HEK293 (cell line): ENCODE data around the gene PSME4.
"Not testable (repeated sequence)": the region's sequence is repeated elsewhere in the genome, so short reads cannot be mapped to it uniquely, and the experiment has no call there.

ENCODE experiments used
- BCL11A ChIP-seq: fragments of 450-650 bp; formaldehyde crosslinking; IDR thresholded peaks from 2 replicates; pipeline ENCODE4 v1.5.1; 2016; ENCODE audit warnings: low read depth, missing biosample characterization, missing genetic modification characterization
- CTCF ChIP-seq: fragments of 450-650 bp; formaldehyde crosslinking; IDR thresholded peaks from 2 replicates; pipeline ENCODE4 v1.5.1; 2016; ENCODE audit warnings: missing biosample characterization, missing genetic modification characterization
- MEIS1 ChIP-seq: sonication (generic); formaldehyde crosslinking; IDR thresholded peaks from 2 replicates; pipeline ENCODE4 v1.8.1; 2022; ENCODE audit warnings: missing genetic modification reagents, mild to moderate bottlenecking, borderline replicate concordance
- REST ChIP-seq: fragments of 450-650 bp; formaldehyde crosslinking; IDR thresholded peaks from 2 replicates; pipeline ENCODE4 v1.5.1; 2016; ENCODE audit warnings: missing biosample characterization, missing genetic modification characterization
- TSHZ1 ChIP-seq: fragments of 450-650 bp; formaldehyde crosslinking; IDR thresholded peaks from 2 replicates; pipeline ENCODE4 v1.5.1; 2016; ENCODE audit warnings: missing biosample characterization, missing genetic modification characterization, borderline replicate concordance
- YY1 ChIP-seq: fragments of 450-650 bp; formaldehyde crosslinking; IDR thresholded peaks from 2 replicates; pipeline ENCODE4 v1.5.1; 2018; ENCODE audit warnings: missing biosample characterization, missing genetic modification characterization
- ZFHX2 ChIP-seq: fragments of 450-650 bp; formaldehyde crosslinking; conservative IDR thresholded peaks from 2 replicates; pipeline ENCODE4 v1.5.1; 2016; ENCODE audit warnings: missing biosample characterization, missing genetic modification characterization
- ZFP37 ChIP-seq: fragments of 450-650 bp; formaldehyde crosslinking; IDR thresholded peaks from 2 replicates; pipeline ENCODE4 v1.5.1; 2016; ENCODE audit warnings: missing biosample characterization, missing genetic modification characterization
- ZNF121 ChIP-seq: fragments of 450-650 bp; formaldehyde crosslinking; IDR thresholded peaks from 2 replicates; pipeline ENCODE4 v1.5.1; 2016; ENCODE audit warnings: missing biosample characterization, missing genetic modification characterization
- ZNF24 ChIP-seq: fragments of 450-650 bp; formaldehyde crosslinking; IDR thresholded peaks from 2 replicates; pipeline ENCODE4 v1.5.1; 2016; ENCODE audit warnings: missing biosample characterization, missing genetic modification characterization
- ZNF561 ChIP-seq: fragments of 450-650 bp; IDR thresholded peaks from 2 replicates; pipeline ENCODE4 v1.5.1; 2018; ENCODE audit warnings: missing biosample characterization, missing genetic modification characterization, borderline replicate concordance
- ZNF626 ChIP-seq: fragments of 450-650 bp; sonication (Bioruptor Pico); formaldehyde crosslinking; IDR thresholded peaks from 2 replicates; pipeline ENCODE4 v1.5.1; 2018; ENCODE audit warnings: missing biosample characterization, missing genetic modification characterization, inconsistent platforms
- TF ChIP-seq, protein P1 (sequence below): fragments of 450-650 bp; formaldehyde crosslinking; IDR thresholded peaks from 2 replicates; pipeline ENCODE4 v1.5.1; 2017; ENCODE audit warnings: missing biosample characterization, missing genetic modification characterization

DNA sequence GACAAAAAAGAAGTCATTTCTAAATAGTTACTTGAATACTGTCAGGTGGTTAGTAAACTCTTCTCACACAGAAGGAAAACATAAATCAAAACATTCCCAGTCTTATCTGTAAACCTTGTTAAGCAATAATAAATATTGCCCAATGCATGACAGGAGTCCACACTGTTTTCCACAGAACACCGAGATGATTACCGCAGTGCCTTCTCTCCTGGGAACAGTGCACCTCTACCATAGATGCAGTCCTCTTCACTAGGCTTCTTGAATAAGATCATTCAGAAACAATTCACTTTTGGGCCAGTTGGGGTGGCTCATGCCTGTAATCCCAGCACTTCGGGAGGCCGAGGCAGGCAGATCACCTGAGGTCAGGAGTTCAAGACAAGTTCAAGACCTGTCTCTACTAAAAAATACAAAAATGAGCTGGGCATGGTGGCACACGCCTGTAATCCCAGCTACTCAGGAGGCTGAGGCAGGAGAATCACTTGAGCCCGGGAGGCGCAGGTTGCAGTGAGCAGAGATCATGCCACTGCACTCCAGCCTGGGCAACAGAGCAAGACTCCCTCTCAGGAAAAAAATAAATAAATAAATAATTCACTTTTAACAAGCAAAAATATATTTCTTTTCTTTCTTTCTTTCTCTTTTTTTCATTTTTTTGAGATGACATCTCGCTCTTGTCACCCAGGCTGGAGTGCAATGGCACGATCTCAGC lies 119.6 kb downstream of the PSME4 start:
- TF ChIP-seq ZNF626 (tag by site-specific recombination); YY1 (tag by site-specific recombination); ZNF24 (tag by site-specific recombination); CTCF; BCL11A (tag by site-specific recombination); ZFHX2; ZNF561; REST (tag by site-specific recombination); ZNF121 (tag by site-specific recombination); ZFP37 (tag by site-specific recombination); TSHZ1; MEIS1 (CRISPR knock-in tag): not testable (repeated sequence)
- TF ChIP-seq, protein P1, sequence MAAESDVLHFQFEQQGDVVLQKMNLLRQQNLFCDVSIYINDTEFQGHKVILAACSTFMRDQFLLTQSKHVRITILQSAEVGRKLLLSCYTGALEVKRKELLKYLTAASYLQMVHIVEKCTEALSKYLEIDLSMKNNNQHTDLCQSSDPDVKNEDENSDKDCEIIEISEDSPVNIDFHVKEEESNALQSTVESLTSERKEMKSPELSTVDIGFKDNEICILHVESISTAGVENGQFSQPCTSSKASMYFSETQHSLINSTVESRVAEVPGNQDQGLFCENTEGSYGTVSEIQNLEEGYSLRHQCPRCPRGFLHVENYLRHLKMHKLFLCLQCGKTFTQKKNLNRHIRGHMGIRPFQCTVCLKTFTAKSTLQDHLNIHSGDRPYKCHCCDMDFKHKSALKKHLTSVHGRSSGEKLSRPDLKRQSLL (tag by site-specific recombination): not testable (repeated sequence)
